HCT116 (cell line): ENCODE data around the gene PLCD1. TPM values are rescaled to one million over a fixed set of nuclear protein-coding genes. Genes with fewer than 3 reads are reported as not detected.

Source experiments
- ATAC-seq: fragments of 200-7000 bp; cut with Tn5 transposase; 2 replicates; pipeline ENCODE4 v1.9.1; 2020; ENCODE audit warnings: mild to moderate bottlenecking, moderate library complexity
- BruUV-seq: library from RNA; stranded (reverse); fragments of 400-500 nt; replicated peaks from 2 replicates; lab custom pipeline; 2021; lab: Mats Ljungman, UMichigan
- CTCF ChIA-PET: fragments of 300-600 bp; sonication (Branson Sonifier 250); formaldehyde crosslinking; loops from one replicate; lab custom pipeline; 2021; ENCODE audit warnings: antibody characterized with exemption; lab: Charles Lee
- POLR2A ChIA-PET: fragments of 300-600, 350-600 bp; sonication (Branson Sonifier 250); formaldehyde crosslinking; loops from one replicate; lab custom pipeline; 2021; ENCODE audit warnings: antibody characterized with exemption; lab: Charles Lee
- RAD21 ChIA-PET, 2 experiments: fragments of 300-600 bp; sonication (Branson Sonifier 250); formaldehyde crosslinking; loops; one replicate each; lab custom pipeline; 2023; ENCODE audit warnings: low total read pairs in 2 of 2; ENCODE audit not compliant: uncharacterized antibody in 2 of 2, unreplicated experiment in 2 of 2, low non-redundant PET in 1 of 2; lab: Charles Lee
- DNase-seq: peaks from one replicate; pipeline ENCODE4 v3.0.0-alpha.2; 2010; ENCODE audit warnings: low read depth, low spot score
- H2AFZ ChIP-seq: fragments of 200-600 bp; shearing (Covaris generic), sonication (generic); 2 replicates; pipeline ENCODE4 v1.6.1; 2017; ENCODE audit warnings: low read depth, mixed run types, mixed read lengths, antibody characterized with exemption, low read length; ENCODE audit not compliant: poor library complexity, severe bottlenecking
- H3K27ac ChIP-seq: 2 replicates; pipeline ENCODE4 v1.5.1; 2012; ENCODE audit warnings: low read depth, low read length
- H3K27me3 ChIP-seq: fragments of 200-600 bp; sonication (generic); 2 replicates; pipeline ENCODE4 v1.6.1; 2016; ENCODE audit warnings: mixed run types, low read length, mixed read lengths; ENCODE audit not compliant: insufficient read depth
- H3K36me3 ChIP-seq, 2 experiments: fragments of 200-500 bp in 1 of 2; fragments of 200-600 bp in 1 of 2; sonication (Bioruptor generic) in 1 of 2; sonication (generic) in 1 of 2; 2 replicates each; pipeline versions ENCODE4 v1.5.1 to v1.6.1; 2014 to 2016; ENCODE audit warnings: low read length in 2 of 2, inconsistent platforms in 1 of 2, mixed read lengths in 1 of 2, mixed run types in 1 of 2; ENCODE audit not compliant: insufficient read depth in 2 of 2, control insufficient read depth in 1 of 2
- H3K4me1 ChIP-seq, 2 experiments: fragments of 200-600 bp in 1 of 2; sonication (generic) in 1 of 2; 2 replicates each; pipeline versions ENCODE4 v1.5.1 to v1.6.1; 2012 to 2017; ENCODE audit warnings: low read length in 2 of 2, inconsistent platforms in 1 of 2, mild to moderate bottlenecking in 1 of 2, mixed read lengths in 1 of 2, mixed run types in 1 of 2, moderate library complexity in 1 of 2; ENCODE audit not compliant: insufficient read depth in 2 of 2, control insufficient read depth in 1 of 2
- H3K4me2 ChIP-seq: fragments of 200-600 bp; sonication (generic); 2 replicates; pipeline ENCODE4 v1.6.1; 2017; ENCODE audit warnings: mixed run types, low read length, mixed read lengths
- H3K4me3 ChIP-seq, 2 experiments: fragments of 200-600 bp in 1 of 2; sonication (generic) in 1 of 2; replicated peaks in 1 of 2; 2 replicates each; pipeline ENCODE4 v1.5.1; 2011 to 2016; ENCODE audit warnings: low read length in 2 of 2, control low read depth in 1 of 2, low read depth in 1 of 2, mild to moderate bottlenecking in 1 of 2, mixed read lengths in 1 of 2, mixed run types in 1 of 2
- H3K79me2 ChIP-seq: fragments of 200-600 bp; sonication (generic); 2 replicates; pipeline ENCODE4 v1.6.1; 2017; ENCODE audit warnings: mild to moderate bottlenecking, mixed run types, low read length, moderate library complexity, mixed read lengths; ENCODE audit not compliant: insufficient read depth
- H3K9ac ChIP-seq: fragments of 200-600 bp; sonication (generic); 2 replicates; pipeline ENCODE4 v1.6.1; 2016; ENCODE audit warnings: low read length, mixed read lengths
- H3K9me2 ChIP-seq: fragments of 200-600 bp; sonication (generic), shearing (Covaris generic); 2 replicates; pipeline ENCODE4 v1.6.1; 2017; ENCODE audit warnings: mixed run types, mild to moderate bottlenecking, moderate library complexity; ENCODE audit not compliant: insufficient read depth
- H3K9me3 ChIP-seq, 2 experiments: fragments of 200-500 bp in 1 of 2; fragments of 200-600 bp in 1 of 2; sonication (Bioruptor generic) in 1 of 2; sonication (generic) in 1 of 2; 2 replicates each; pipeline ENCODE4 v1.6.1; 2014 to 2017; ENCODE audit warnings: low read length in 2 of 2, mixed read lengths in 2 of 2, inconsistent platforms in 1 of 2, low read depth in 1 of 2, mild to moderate bottlenecking in 1 of 2, mixed run types in 1 of 2, moderate library complexity in 1 of 2; ENCODE audit not compliant: control insufficient read depth in 1 of 2, insufficient read depth in 1 of 2
- H4K20me1 ChIP-seq: fragments of 200-600 bp; sonication (generic), shearing (Covaris generic); 2 replicates; pipeline ENCODE4 v1.6.1; 2017; ENCODE audit warnings: mixed run types, mild to moderate bottlenecking, moderate library complexity; ENCODE audit not compliant: insufficient read depth
- CEBPB ChIP-seq: IDR thresholded peaks from 2 replicates; pipeline ENCODE4 v1.6.1; 2012; ENCODE audit warnings: low read depth
- ELF1 ChIP-seq: IDR thresholded peaks from 2 replicates; pipeline ENCODE4 v1.6.1; 2012; ENCODE audit warnings: low read depth, borderline replicate concordance
- EZH2 ChIP-seq: fragments of 200-600 bp; sonication (generic); IDR thresholded peaks from 2 replicates; pipeline ENCODE4 v1.6.1; 2017; ENCODE audit warnings: antibody characterized with exemption, mixed run types
- EZH2phosphoT487 ChIP-seq: fragments of 200-600 bp; IDR thresholded peaks from 2 replicates; pipeline ENCODE4 v1.6.1; 2018; ENCODE audit warnings: antibody characterized with exemption, borderline replicate concordance
- SIN3A ChIP-seq: IDR thresholded peaks from 2 replicates; pipeline ENCODE4 v1.6.1; 2012; ENCODE audit warnings: low read depth
- ZNF274 ChIP-seq: fragments of 200-500 bp; sonication (Bioruptor generic); IDR thresholded peaks from 2 replicates; pipeline ENCODE4 v1.6.1; 2014; ENCODE audit warnings: mild to moderate bottlenecking, low read depth, low read length, inconsistent platforms
- intact Hi-C: fragments of 100-400 bp; cut with micrococcal nuclease; formaldehyde crosslinking; loops from 2 replicates; pipeline ENCODE4 v1.10.0; 2022
- total RNA-seq: library from RNA; stranded (reverse); gene quantifications from one replicate; pipeline ENCODE4 v1.2.1, GENCODE V29; 2021; ENCODE audit not compliant: unreplicated experiment
- TF ChIP-seq, protein P1 (sequence below): IDR thresholded peaks from 2 replicates; pipeline ENCODE4 v1.6.1; 2012
- TF ChIP-seq, protein P2 (sequence below): IDR thresholded peaks from 2 replicates; pipeline ENCODE4 v1.6.1; 2012; ENCODE audit warnings: low read depth

Gene PLCD1
- total RNA-seq, 1 experiment from 2014 or later, result 15.9 TPM

DNA sequence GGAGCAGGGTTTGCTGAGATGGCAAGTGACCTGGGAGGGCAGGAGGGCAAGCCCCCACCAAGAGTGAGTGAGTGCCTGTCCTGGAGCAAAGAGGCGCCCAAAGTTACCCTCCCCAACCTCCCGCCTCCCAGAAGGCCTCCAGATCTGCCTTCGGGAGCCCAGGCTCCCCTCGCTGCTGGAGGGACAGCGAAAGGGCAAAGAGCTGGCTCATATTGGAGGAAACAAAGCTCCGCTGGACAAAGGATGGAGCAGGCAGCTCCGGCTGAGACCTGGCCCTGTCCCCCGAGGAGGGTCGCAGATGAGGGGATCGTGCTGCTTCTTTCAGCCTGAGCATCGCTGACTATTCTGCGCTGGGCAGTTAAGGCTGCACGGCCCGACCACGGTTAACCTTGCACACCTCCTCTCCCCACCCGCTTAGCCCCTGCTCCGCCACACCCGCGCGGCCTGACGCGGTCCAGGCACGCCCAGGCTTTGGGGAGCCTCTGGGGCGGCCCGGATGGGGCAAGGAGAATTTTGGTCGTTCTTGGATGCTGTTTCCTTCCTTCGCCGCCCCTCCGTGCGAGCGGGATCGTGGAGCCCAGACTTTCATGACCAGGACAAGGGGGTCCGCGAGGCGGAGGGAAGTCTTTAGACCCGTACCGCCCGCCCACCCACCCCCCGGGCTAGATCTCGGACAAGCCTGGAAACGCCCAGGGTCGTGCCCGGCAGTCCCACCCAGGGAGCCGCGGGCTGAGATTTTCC lies 651 bp downstream of the PLCD1 start:
- no peaks in the 10 kb centered on the region for H4K20me1 ChIP-seq
- H3K9ac ChIP-seq, result no peak overlapping the region
- H3K9me2 ChIP-seq, result no peaks in the 10 kb centered on the region
- H3K27ac ChIP-seq, result no peak overlapping the region
- H3K9me3 ChIP-seq, result no peaks in the 10 kb centered on the region
- DNase-seq, result no peak
- TF ChIP-seq EZH2, result no peak
- TF ChIP-seq, protein P1, sequence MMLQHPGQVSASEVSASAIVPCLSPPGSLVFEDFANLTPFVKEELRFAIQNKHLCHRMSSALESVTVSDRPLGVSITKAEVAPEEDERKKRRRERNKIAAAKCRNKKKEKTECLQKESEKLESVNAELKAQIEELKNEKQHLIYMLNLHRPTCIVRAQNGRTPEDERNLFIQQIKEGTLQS, result no peak
- POLR2A ChIA-PET, result no interaction called here
- no TSS peak for BruUV-seq
- peak overlapping the region; percentile 32 to 41; a peak in 2 of 4 replicates for H3K4me3 ChIP-seq
- no peak for ATAC-seq
- no peak overlapping the region for H2AFZ ChIP-seq
- no peaks in the 10 kb centered on the region for H3K27me3 ChIP-seq
- RAD21 ChIA-PET, result no interaction called here
- intact Hi-C loops, result no loop called here
- H3K4me1 ChIP-seq, result peaks cover 29 to 48% of the 10 kb centered on the region in 2 experiments
- H3K4me2 ChIP-seq, result peak overlapping the region; percentile 76
- no peaks in the 10 kb centered on the region for H3K36me3 ChIP-seq
- no peaks in the 10 kb centered on the region for H3K79me2 ChIP-seq
- CTCF ChIA-PET, result no interaction called here

DNA sequence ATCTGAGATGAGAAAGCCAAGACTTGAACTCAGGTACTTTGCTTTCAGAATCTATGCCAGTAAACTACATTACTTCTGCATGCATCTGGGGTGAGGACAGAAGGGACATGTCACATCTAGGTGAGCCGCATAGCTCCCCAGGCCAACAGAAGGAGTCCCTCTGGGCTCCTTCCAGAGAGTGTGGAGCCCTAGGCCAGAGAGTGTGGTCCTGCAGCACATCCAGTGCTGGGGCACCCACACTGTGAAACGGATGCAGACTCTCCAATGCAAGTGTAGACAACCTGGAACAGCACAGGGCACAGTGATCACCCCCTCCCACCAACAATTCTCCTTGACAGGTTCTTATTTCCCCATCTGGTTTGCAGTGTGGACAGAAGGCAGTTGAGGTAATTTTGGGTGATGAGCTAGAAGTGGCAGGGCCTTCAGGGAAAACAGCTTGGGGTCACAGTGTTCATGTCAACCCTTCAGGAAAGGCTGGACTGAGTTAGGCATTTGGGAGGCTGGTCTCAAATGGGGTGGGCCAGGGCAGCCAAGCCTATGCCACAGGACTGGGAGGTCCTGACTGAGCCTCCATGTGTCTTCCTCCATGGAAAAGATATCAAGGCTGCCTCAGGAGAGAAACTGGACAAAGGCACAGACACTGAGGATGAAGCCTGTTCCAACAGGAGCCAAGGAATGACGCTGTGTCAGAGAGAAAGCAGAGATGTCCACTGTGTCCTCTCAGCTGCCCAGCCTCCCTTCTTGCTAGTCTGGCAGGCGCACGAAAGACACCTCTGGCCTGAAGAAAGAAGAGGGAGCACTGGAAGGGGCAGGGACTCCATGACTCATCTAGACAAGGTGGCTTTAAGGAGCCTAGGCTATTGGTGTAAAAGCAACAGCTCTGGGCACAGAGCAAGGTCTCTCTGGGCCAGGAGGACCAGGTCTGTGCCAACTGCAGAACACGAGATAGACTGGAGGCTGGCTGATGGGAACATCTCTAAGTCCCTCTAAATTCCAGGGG lies 1.7 kb downstream of the PLCD1 start:
- Histone ChIP-seq H3K4me1 (peaks cover 29 to 53% of the 10 kb centered on the region in 2 experiments), H3K27me3 (no peaks in the 10 kb centered on the region), H3K79me2 (no peaks in the 10 kb centered on the region), H3K9me3 (no peaks in the 10 kb centered on the region), H3K9me2 (no peaks in the 10 kb centered on the region), H3K4me3 (no peak overlapping the region), H2AFZ (no peak overlapping the region), H3K27ac (no peak overlapping the region), H3K4me2 (0 out of 2 replicates have a peak overlapping the region, but pooled peaks have one; percentile 6), H4K20me1 (no peaks in the 10 kb centered on the region), H3K36me3 (no peaks in the 10 kb centered on the region), H3K9ac (no peak overlapping the region)
- no peak for TF ChIP-seq EZH2
- no peak for TF ChIP-seq ELF1
- TF ChIP-seq ZNF274, result no peak
- no peak for TF ChIP-seq CEBPB
- TF ChIP-seq, protein P2, sequence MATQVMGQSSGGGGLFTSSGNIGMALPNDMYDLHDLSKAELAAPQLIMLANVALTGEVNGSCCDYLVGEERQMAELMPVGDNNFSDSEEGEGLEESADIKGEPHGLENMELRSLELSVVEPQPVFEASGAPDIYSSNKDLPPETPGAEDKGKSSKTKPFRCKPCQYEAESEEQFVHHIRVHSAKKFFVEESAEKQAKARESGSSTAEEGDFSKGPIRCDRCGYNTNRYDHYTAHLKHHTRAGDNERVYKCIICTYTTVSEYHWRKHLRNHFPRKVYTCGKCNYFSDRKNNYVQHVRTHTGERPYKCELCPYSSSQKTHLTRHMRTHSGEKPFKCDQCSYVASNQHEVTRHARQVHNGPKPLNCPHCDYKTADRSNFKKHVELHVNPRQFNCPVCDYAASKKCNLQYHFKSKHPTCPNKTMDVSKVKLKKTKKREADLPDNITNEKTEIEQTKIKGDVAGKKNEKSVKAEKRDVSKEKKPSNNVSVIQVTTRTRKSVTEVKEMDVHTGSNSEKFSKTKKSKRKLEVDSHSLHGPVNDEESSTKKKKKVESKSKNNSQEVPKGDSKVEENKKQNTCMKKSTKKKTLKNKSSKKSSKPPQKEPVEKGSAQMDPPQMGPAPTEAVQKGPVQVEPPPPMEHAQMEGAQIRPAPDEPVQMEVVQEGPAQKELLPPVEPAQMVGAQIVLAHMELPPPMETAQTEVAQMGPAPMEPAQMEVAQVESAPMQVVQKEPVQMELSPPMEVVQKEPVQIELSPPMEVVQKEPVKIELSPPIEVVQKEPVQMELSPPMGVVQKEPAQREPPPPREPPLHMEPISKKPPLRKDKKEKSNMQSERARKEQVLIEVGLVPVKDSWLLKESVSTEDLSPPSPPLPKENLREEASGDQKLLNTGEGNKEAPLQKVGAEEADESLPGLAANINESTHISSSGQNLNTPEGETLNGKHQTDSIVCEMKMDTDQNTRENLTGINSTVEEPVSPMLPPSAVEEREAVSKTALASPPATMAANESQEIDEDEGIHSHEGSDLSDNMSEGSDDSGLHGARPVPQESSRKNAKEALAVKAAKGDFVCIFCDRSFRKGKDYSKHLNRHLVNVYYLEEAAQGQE, result no peak
- TF ChIP-seq SIN3A, result no peak
- TF ChIP-seq EZH2phosphoT487, result no peak
- CTCF ChIA-PET, result no interaction called here
- intact Hi-C loops, result no loop called here
- RAD21 ChIA-PET, result no interaction called here
- POLR2A ChIA-PET, result no interaction called here
- ATAC-seq (no peak), DNase-seq (no peak)
- BruUV-seq, result no TSS peak
